Measurements from ENCODE around the gene FAM216A.
"Not testable (repeated sequence)": the region's sequence is repeated elsewhere in the genome, so short reads cannot be mapped to it uniquely, and the experiment has no call there.

The FAM216A gene

GRCh38 chr12:110498984-110499706, 30.5 kb downstream of the FAM216A start:
- DNase-seq (ENCODE audit: low read depth, low spot score): no peak

GRCh38 chr12:110501399-110501751, 32.7 kb downstream of the FAM216A start:
- no peak for DNase-seq (ENCODE audit: low read depth, low spot score)

GRCh38 chr12:110501752-110502738, 33.4 kb downstream of the FAM216A start, which contains the start of the genes RAD9B and VPS29:
TSS of gene RAD9B (plus strand) at chr12:110502331. CDS start at chr12:110502338, 7 bp downstream.
TSS of gene VPS29 (minus strand) at chr12:110502111. CDS start at chr12:110502051, 60 bp downstream.
- DNase-seq (ENCODE audit: low read depth, low spot score): peak; percentile 97

GRCh38 chr12:110503432-110503831, 34.8 kb downstream of the FAM216A start:
- DNase-seq (ENCODE audit: low read depth, low spot score): no peak

- DNase-seq (ENCODE audit: low read depth, low spot score): no peak
Observed at GRCh38 chr12:110505332-110505731, 36.7 kb downstream of the FAM216A start.

- DNase-seq (ENCODE audit: low read depth, low spot score): no peak
Observed at GRCh38 chr12:110508071-110508586, 39.5 kb downstream of the FAM216A start.

GRCh38 chr12:110513842-110514241, 45.2 kb downstream of the FAM216A start:
- no peak for DNase-seq (ENCODE audit: low read depth, low spot score)

GRCh38 chr12:110514363-110514762, 45.7 kb downstream of the FAM216A start:
- no peak for DNase-seq (ENCODE audit: low read depth, low spot score)

GRCh38 chr12:110516995-110517394, 48.4 kb downstream of the FAM216A start:
- DNase-seq (ENCODE audit: low read depth, low spot score): no peak

- DNase-seq (ENCODE audit: low read depth, low spot score): not testable (repeated sequence)
Observed at GRCh38 chr12:110518014-110518413, 49.4 kb downstream of the FAM216A start.

GRCh38 chr12:110520876-110521712, 52.4 kb downstream of the FAM216A start:
- DNase-seq (ENCODE audit: low read depth, low spot score): not testable (repeated sequence)

- DNase-seq (ENCODE audit: low read depth, low spot score): no peak
Observed at GRCh38 chr12:110528277-110528839, 59.7 kb downstream of the FAM216A start.

- DNase-seq (ENCODE audit: low read depth, low spot score): no peak
Observed at GRCh38 chr12:110530511-110530910, 61.9 kb downstream of the FAM216A start.

GRCh38 chr12:110531741-110532333, 63.2 kb downstream of the FAM216A start:
- DNase-seq (ENCODE audit: low read depth, low spot score): no peak

GRCh38 chr12:110532644-110533043, 64.0 kb downstream of the FAM216A start:
- no peak for DNase-seq (ENCODE audit: low read depth, low spot score)

- no peak for DNase-seq (ENCODE audit: low read depth, low spot score)
Observed at GRCh38 chr12:110533607-110534006, 65.0 kb downstream of the FAM216A start.

GRCh38 chr12:110534811-110535210, 66.2 kb downstream of the FAM216A start:
- no peak for DNase-seq (ENCODE audit: low read depth, low spot score)

GRCh38 chr12:110536834-110537604, 68.4 kb downstream of the FAM216A start:
- no peak for DNase-seq (ENCODE audit: low read depth, low spot score)

- DNase-seq (ENCODE audit: low read depth, low spot score): no peak
Observed at GRCh38 chr12:110537605-110538409, 69.2 kb downstream of the FAM216A start.

Measured in activated CD4-positive, CD25-positive, alpha-beta regulatory T cell treated with anti-CD3 and anti-CD28 coated beads, Interleukin-2, amount 50 U/mL, for 16 hours (primary cell).